ENCODE measurements around the gene RNF20. TPM values are rescaled to one million over a fixed set of nuclear protein-coding genes. Genes with fewer than 3 reads are reported as not detected.
"Not testable (repeated sequence)": the region's sequence is repeated elsewhere in the genome, so short reads cannot be mapped to it uniquely, and the experiment has no call there.

RNF20 gene
- total RNA-seq: 10 to 100 TPM; 42.1 to 49.9 TPM

GRCh38 chr9:101533334-101534204, at the start of gene RNF20:
RNF20 (plus strand) TSS chr9:101533853; CDS start chr9:101535424, 1,571 bp downstream.
- ATAC-seq: peak; percentile 96 to 97
- peak within 1 kb of the TSS; percentile 98 to 99 for H3K27ac Mint-ChIP-seq
- H3K9me3 Mint-ChIP-seq: no peaks in the 10 kb centered on the region
- peaks cover 5 to 11% of the 10 kb centered on the region in 2 donors for H3K36me3 Mint-ChIP-seq
- DNase-seq (ENCODE audit: low spot score in 2 of 2): peak; percentile 96 to 99

DNA sequence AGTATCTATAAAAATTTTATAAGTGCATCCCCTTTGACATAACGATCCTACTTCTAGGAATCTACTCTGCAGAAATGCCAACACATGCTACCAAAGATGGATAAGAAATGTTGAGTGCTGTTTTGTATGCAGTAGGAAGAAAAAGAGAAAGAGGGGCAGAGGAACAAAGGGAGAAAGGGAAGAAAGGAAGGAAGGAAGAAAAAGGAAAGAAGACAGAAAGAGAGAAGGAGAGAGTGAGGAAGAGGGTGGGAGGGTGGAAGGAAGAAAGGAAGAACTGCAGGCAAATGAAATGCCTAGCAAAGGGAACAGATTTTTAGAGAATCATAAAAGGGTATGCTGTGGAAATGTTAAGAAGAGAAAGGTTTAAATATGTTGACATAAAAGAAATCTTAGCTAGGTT, 49.6 kb upstream of the RNF20 start:
- no peaks in the 10 kb centered on the region for H3K36me3 Mint-ChIP-seq
- DNase-seq (ENCODE audit: low spot score in 2 of 2) (no peak), ATAC-seq (no peak)
- H3K27ac Mint-ChIP-seq: no peak overlapping the region
- no peaks in the 10 kb centered on the region for H3K9me3 Mint-ChIP-seq

DNA sequence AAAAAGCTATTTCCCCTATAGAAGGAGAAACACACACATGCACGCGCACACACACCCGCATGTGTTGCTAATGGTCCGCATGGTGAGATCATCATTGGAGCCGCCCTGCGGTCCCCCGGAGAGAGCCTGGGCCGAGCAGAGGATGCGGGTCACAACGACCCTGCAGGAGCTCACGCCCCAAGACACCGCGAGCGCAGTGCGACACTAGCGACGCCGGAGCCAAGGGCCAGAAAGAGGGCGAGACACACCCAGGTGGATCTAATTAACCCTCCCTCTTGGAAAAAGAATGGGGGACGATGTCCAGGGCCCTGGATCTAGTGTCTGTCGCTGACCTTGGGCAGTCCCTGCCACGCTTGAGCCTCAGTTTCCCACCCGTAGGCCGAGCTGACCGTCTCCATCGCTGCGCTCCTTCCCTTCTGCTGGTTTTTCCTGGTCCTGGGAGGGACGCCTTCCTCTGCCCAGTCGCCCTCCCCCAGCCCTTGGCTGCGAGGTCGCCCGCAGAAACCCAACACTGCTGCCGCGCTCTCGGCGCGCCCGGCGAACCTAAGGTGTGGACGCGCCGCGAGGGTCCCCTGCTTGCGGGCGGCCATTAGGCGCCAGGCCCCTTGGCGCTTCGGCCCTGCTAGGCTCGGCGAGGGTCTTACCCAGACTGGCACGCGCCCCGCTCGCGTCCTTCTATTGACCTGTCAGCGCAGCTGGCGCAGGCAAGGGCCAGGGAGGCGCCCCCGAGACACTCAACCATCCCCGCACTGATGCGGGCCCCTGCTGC, 47.5 kb upstream of the RNF20 start:
- Mint-ChIP-seq H3K9me3 (peaks cover 0 to 3% of the 10 kb centered on the region in 2 donors), H3K36me3 (no peaks in the 10 kb centered on the region), H3K27ac (no peak overlapping the region)
- ATAC-seq (peak in 1 of 2 donors; percentile 32), DNase-seq (ENCODE audit: low spot score in 2 of 2) (no peak)

DNA sequence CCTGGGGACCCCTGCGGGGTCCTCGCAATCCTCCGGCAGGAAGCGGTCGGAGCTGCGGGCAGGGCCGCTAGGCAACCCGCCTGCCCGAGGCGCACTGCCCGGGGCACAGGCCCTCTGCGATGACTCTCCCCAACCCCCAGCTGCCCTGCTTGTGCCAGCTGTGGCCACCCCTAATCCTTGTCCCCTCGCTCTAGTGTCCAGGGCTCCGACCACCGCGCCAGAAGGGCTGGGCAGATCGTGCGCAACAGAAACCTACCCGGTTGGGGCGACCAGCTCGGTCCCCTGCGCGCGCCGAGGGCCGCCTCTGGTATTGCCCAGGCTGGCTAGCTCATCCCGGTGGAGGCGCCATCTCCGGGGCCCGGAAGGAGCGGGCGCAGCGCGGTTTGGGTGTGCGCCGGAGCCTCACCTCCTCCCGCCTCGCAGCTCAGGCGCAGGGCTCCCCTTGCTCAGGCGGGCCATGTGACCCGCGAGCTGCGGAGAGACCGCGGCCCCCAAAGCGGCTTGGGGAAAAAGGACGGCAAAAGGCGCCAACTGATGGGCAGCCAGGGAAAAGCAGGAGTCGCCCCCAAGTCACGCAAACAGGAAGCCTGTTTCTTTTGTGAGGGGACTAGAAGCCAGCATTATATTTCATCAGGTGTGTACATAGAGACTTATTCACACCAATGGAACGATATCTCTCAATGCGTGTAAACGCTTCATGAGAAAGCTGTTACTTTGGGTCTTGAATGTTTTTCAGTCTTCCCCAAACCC, 46.8 kb upstream of the RNF20 start:
- Mint-ChIP-seq H3K27ac (peak overlapping the region in 1 of 2 donors; percentile 70), H3K36me3 (no peaks in the 10 kb centered on the region), H3K9me3 (peaks cover 0 to 4% of the 10 kb centered on the region in 2 donors)
- ATAC-seq: peak; percentile 28 to 85
- peak in 1 of 2 donors; percentile 27 for DNase-seq (ENCODE audit: low spot score in 2 of 2)

DNA sequence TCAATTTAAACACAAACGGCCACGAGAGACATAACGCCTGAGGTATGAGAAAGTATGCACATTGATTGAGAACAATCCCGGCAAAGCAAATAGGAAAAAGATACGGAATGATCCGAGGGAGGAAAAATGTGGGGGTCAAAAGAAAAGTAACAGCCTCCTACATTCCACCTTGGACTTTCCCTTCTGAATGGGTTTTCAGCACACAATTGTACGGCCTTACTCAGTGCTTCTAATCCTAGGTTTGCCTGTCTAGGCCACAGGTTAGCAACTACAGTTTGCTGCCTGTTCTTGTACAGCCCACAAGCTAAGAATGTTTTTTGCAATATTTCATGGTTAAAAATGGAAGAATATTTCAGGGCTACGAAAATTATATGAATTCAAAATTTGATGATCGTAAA, 46.2 kb upstream of the RNF20 start:
- peaks cover 0 to 2% of the 10 kb centered on the region in 2 donors for H3K36me3 Mint-ChIP-seq

DNA sequence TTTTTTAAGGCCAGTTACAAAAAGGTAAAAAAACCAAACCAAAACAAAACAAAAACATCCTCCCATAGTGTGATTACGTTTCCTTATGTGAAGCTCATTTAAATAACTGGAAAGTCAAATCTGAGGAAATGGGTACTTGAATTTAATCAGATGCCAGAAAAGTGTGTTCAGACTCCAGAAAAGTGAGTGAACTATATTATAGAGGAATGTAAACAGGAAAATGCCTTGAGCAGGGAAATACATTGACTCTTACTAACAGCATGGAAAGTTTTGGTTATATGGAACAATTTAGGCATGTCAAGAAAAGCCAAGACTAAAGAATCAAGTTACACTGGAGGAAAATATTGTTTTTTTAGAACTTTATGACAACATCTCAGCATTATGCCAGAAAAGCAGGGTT, 37.8 kb upstream of the RNF20 start:
- Mint-ChIP-seq H3K27ac (no peak overlapping the region), H3K36me3 (peaks cover 0 to 6% of the 10 kb centered on the region in 2 donors), H3K9me3 (peaks cover 0 to 4% of the 10 kb centered on the region in 2 donors)
- DNase-seq (ENCODE audit: low spot score in 2 of 2) (no peak), ATAC-seq (peak in 1 of 2 donors; percentile 34)

More for the DNA sequence above, 46.2 kb upstream of the RNF20 start:
- no peak for DNase-seq (ENCODE audit: low spot score in 2 of 2)
- ATAC-seq: no peak
- no peak overlapping the region for H3K27ac Mint-ChIP-seq
- peaks cover 0 to 4% of the 10 kb centered on the region in 2 donors for H3K9me3 Mint-ChIP-seq

GRCh38 chr9:101498323-101498722, 35.3 kb upstream of the RNF20 start:
- DNase-seq (ENCODE audit: low spot score in 2 of 2): no peak
- Mint-ChIP-seq H3K27ac (no peak overlapping the region), H3K36me3 (no peaks in the 10 kb centered on the region), H3K9me3 (no peaks in the 10 kb centered on the region)
- no peak for ATAC-seq

GRCh38 chr9:101504188-101504587, 29.5 kb upstream of the RNF20 start:
- H3K36me3 Mint-ChIP-seq: peaks cover 0 to 4% of the 10 kb centered on the region in 2 donors
- no peak overlapping the region for H3K27ac Mint-ChIP-seq
- ATAC-seq (no peak), DNase-seq (ENCODE audit: low spot score in 2 of 2) (no peak)
- no peaks in the 10 kb centered on the region for H3K9me3 Mint-ChIP-seq

- DNase-seq (ENCODE audit: low spot score in 2 of 2): no peak
These were observed 25.4 kb upstream of the RNF20 start for GRCh38 chr9:101508211-101508610.

GRCh38 chr9:101509572-101509971, 24.1 kb upstream of the RNF20 start:
- DNase-seq (ENCODE audit: low spot score in 2 of 2) (no peak), ATAC-seq (peak; percentile 26 to 55)
- no peak overlapping the region for H3K27ac Mint-ChIP-seq
- H3K36me3 Mint-ChIP-seq: peaks cover 0 to 2% of the 10 kb centered on the region in 2 donors
- no peaks in the 10 kb centered on the region for H3K9me3 Mint-ChIP-seq

More at GRCh38 chr9:101508211-101508610, 25.4 kb upstream of the RNF20 start:
- Mint-ChIP-seq H3K9me3 (no peaks in the 10 kb centered on the region), H3K36me3 (peaks cover 0 to 4% of the 10 kb centered on the region in 2 donors), H3K27ac (no peak overlapping the region)
- ATAC-seq: no peak

DNA sequence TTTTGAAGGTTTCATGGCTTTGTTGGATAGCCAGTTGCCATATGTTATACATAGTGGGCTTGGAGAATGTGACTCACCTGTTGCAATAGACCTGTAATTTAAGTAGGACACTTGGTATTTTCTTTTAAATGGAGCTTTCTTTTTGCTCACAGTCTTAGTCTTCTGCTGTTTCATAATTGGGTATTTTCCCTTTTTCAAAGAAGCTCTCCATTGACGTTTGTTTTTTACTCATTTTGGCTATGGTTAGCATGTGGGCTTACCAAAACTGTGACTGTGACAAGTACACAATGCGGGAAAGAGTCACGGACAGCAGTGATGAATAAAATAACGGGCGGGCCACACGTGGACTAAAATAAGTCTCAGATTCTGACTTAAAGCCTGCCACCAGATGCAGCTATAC, 23.2 kb upstream of the RNF20 start:
- H3K9me3 Mint-ChIP-seq: no peaks in the 10 kb centered on the region
- H3K36me3 Mint-ChIP-seq: no peaks in the 10 kb centered on the region
- H3K27ac Mint-ChIP-seq: no peak overlapping the region
- ATAC-seq (peak; percentile 26 to 88), DNase-seq (ENCODE audit: low spot score in 2 of 2) (no peak)

- Mint-ChIP-seq H3K36me3 (no peaks in the 10 kb centered on the region), H3K27ac (no peak overlapping the region), H3K9me3 (no peaks in the 10 kb centered on the region)
- ATAC-seq: no peak
- DNase-seq (ENCODE audit: low spot score in 2 of 2): no peak
These were observed 22.6 kb upstream of the RNF20 start for GRCh38 chr9:101511009-101511408.

- ATAC-seq (no peak), DNase-seq (ENCODE audit: low spot score in 2 of 2) (no peak)
- Mint-ChIP-seq H3K9me3 (no peaks in the 10 kb centered on the region), H3K36me3 (no peaks in the 10 kb centered on the region), H3K27ac (no peak overlapping the region)
These were observed 21.5 kb upstream of the RNF20 start for GRCh38 chr9:101512116-101512515.

GRCh38 chr9:101513351-101513750, 20.3 kb upstream of the RNF20 start:
- H3K9me3 Mint-ChIP-seq: no peaks in the 10 kb centered on the region
- H3K36me3 Mint-ChIP-seq: no peaks in the 10 kb centered on the region
- DNase-seq (ENCODE audit: low spot score in 2 of 2) (no peak), ATAC-seq (no peak)
- H3K27ac Mint-ChIP-seq: no peak overlapping the region

DNA sequence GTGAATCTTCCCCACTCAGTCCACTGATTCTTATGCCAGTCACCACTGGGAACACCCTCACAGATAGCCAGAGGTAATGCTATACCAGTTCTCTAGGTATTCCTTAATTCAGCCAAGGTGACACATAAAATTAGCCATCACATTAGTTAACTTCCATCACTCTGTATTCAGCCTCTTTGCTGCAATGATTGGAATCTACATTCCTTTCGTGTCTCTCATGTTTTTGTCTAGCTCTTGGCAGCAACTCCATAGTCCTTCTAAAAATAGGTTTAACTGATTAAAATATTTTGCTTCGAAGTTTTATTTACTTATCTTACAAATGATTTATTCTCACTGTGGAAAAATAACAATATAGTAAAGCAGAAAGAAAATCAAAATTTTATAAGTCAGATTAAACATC, 19.6 kb upstream of the RNF20 start:
- no peak overlapping the region for H3K27ac Mint-ChIP-seq
- H3K36me3 Mint-ChIP-seq: no peaks in the 10 kb centered on the region
- no peaks in the 10 kb centered on the region for H3K9me3 Mint-ChIP-seq
- ATAC-seq (no peak), DNase-seq (ENCODE audit: low spot score in 2 of 2) (no peak)

DNA sequence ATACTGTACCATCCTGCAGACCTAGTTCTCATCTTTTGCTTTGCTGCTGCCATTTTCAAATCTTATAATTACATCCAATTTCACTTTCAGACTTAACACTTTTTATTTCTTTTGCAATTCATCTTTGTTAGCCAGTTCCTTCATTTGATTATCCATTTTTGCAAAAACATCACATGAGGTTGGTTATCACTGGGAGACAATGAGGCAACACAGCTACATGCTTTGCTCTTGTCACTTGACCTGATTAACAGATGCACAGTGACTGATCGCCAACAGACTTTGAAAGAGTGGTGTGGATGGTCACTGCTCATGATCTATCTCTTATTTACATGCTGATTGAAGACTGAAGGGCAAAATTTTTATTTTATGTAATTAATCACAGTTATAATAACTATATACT, 17.0 kb upstream of the RNF20 start:
- no peaks in the 10 kb centered on the region for H3K9me3 Mint-ChIP-seq
- DNase-seq (ENCODE audit: low spot score in 2 of 2): no peak
- H3K27ac Mint-ChIP-seq: no peak overlapping the region
- no peaks in the 10 kb centered on the region for H3K36me3 Mint-ChIP-seq
- no peak for ATAC-seq

DNA sequence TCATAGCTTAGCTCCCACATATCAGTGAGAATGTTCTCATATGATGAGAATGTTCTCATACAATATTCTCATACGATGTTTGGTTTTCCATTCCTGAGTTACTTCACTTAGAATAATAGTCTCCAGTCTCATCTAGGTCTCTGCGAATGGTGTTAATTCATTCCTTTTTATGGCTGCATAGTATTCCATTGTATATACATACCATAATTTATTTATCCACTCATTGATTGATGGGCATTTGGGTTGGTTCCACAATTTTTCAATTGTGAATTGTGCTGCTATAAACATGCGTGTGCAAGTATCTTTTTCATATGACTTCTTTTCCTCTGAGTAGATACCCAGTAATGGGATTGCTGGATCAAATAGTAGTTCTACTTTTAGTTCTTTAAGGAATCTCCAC, 15.2 kb upstream of the RNF20 start:
- H3K36me3 Mint-ChIP-seq; DNase-seq (ENCODE audit: low spot score in 2 of 2); ATAC-seq; H3K27ac Mint-ChIP-seq; H3K9me3 Mint-ChIP-seq: not testable (repeated sequence)

All from activated naive CD4-positive, alpha-beta T cell treated with anti-CD3 and anti-CD28 coated beads, Interleukin-2, amount 50 U/mL, for 72 hours (primary cell).